K562 (cell line): ENCODE measurements around the gene IFITM2. TPM values are rescaled to one million over a fixed set of nuclear protein-coding genes. Genes with fewer than 3 reads are reported as not detected.

Source experiments
- HIVEP1 ChIP-seq: fragments of 250-450 bp; sonication (Bioruptor Pico); IDR thresholded peaks from 2 replicates; pipeline ENCODE4 v1.4.0; 2020; ENCODE audit warnings: mild to moderate bottlenecking
- HNRNPK ChIP-seq: fragments of 200-400 bp; formaldehyde crosslinking; IDR thresholded peaks from one replicate; pipeline ENCODE4 v1.6.1; 2018; ENCODE audit warnings: mild to moderate bottlenecking, low read depth, low read length; ENCODE audit not compliant: poor library complexity, severe bottlenecking
- ILF3 ChIP-seq: fragments of 450-650 bp; IDR thresholded peaks from 2 replicates; pipeline ENCODE4 v1.6.1; 2018; ENCODE audit warnings: antibody characterized with exemption, mild to moderate bottlenecking, moderate library complexity, borderline replicate concordance
- MBD1 ChIP-seq: fragments of 250-450 bp; sonication (Bioruptor Pico); IDR thresholded peaks from 2 replicates; pipeline ENCODE4 v1.8.0; 2022; ENCODE audit warnings: inconsistent platforms
- NKRF ChIP-seq: fragments of 450-650 bp; IDR thresholded peaks from 2 replicates; pipeline ENCODE4 v1.6.1; 2016; ENCODE audit warnings: borderline replicate concordance
- NR2F6 ChIP-seq: fragments of 450-650 bp; formaldehyde crosslinking; IDR thresholded peaks from 2 replicates; pipeline ENCODE4 v1.4.0; 2020; ENCODE audit warnings: mild to moderate bottlenecking
- POLR2AphosphoS2 ChIP-seq: IDR thresholded peaks from 2 replicates; pipeline ENCODE4 v1.6.1; 2012; ENCODE audit warnings: low read length, improper control_type of control experiment
- POLR2B ChIP-seq: fragments of 450-650 bp; IDR thresholded peaks from 2 replicates; pipeline ENCODE4 v1.6.1; 2018; ENCODE audit warnings: low read depth; ENCODE audit not compliant: partially characterized antibody
- PTRF ChIP-seq: fragments of 450-650 bp; IDR thresholded peaks from 2 replicates; pipeline ENCODE4 v1.6.1; 2016; ENCODE audit warnings: mild to moderate bottlenecking, missing genetic modification characterization, missing compliant biosample characterization
- RAD21 ChIP-seq, 2 experiments: fragments of 250-450 bp in 1 of 2; fragments of 450-650 bp in 1 of 2; sonication (Bioruptor Pico) in 1 of 2; formaldehyde crosslinking in 1 of 2; IDR thresholded peaks in 1 of 2; conservative IDR thresholded peaks in 1 of 2; 2 replicates each; pipeline versions ENCODE4 v1.4.0 to v1.8.0; 2020 to 2022; ENCODE audit warnings: mild to moderate bottlenecking in 2 of 2, moderate library complexity in 1 of 2
- RNF2 ChIP-seq: sonication (generic); IDR thresholded peaks from 2 replicates; pipeline ENCODE4 v1.6.1; 2016
- SAP30 ChIP-seq: fragments of 200-600 bp; sonication (generic); IDR thresholded peaks from 2 replicates; pipeline ENCODE4 v1.6.1; 2012; ENCODE audit warnings: borderline replicate concordance, low read depth, mild to moderate bottlenecking, moderate library complexity, low read length, control low read depth, inconsistent platforms; ENCODE audit not compliant: insufficient read depth, poor library complexity, severe bottlenecking
- SMAD1 ChIP-seq: fragments of 150-350 bp; IDR thresholded peaks from 2 replicates; pipeline ENCODE4 v1.6.1; 2014; ENCODE audit warnings: low read length, low read depth; ENCODE audit not compliant: partially characterized antibody
- SRSF9 ChIP-seq: fragments of 200-400 bp; formaldehyde crosslinking; IDR thresholded peaks from 2 replicates; pipeline ENCODE4 v1.6.1; 2017; ENCODE audit warnings: low read depth, low read length, borderline replicate concordance
- SUPT5H ChIP-seq: fragments of 450-650 bp; IDR thresholded peaks from 2 replicates; pipeline ENCODE4 v1.6.1; 2016
- TCF7 ChIP-seq: sonication (generic); IDR thresholded peaks from 2 replicates; pipeline ENCODE4 v1.6.1; 2016; ENCODE audit warnings: antibody characterized with exemption, borderline replicate concordance
- TFAM ChIP-seq: fragments of 250-450 bp; sonication (Bioruptor Pico); conservative IDR thresholded peaks from 2 replicates; pipeline ENCODE4 v1.5.0; 2021; ENCODE audit warnings: mild to moderate bottlenecking, moderate library complexity
- USF2 ChIP-seq: sonication (generic); formaldehyde crosslinking; IDR thresholded peaks from 2 replicates; pipeline ENCODE4 v1.5.0; 2020; ENCODE audit warnings: missing genetic modification reagents
- ZBTB7A ChIP-seq: IDR thresholded peaks from 2 replicates; pipeline ENCODE4 v1.6.1; 2011; ENCODE audit warnings: low read depth, mild to moderate bottlenecking, low read length, moderate library complexity, borderline replicate concordance; ENCODE audit not compliant: control insufficient read depth
- ZNF224 ChIP-seq: sonication (generic); formaldehyde crosslinking; IDR thresholded peaks from 2 replicates; pipeline ENCODE4 v1.8.0; 2022; ENCODE audit warnings: mild to moderate bottlenecking, missing genetic modification reagents
- ZNF384 ChIP-seq: IDR thresholded peaks from 2 replicates; pipeline ENCODE4 v1.6.1; 2012; ENCODE audit warnings: low read depth, low read length, improper control_type of control experiment
- ZNF431 ChIP-seq: sonication (generic); formaldehyde crosslinking; IDR thresholded peaks from 2 replicates; pipeline ENCODE4 v1.8.0; 2022; ENCODE audit warnings: mild to moderate bottlenecking, missing genetic modification reagents
- polyA plus RNA-seq, 8 experiments: library from polyadenylated mRNA; depleted of rRNA in 4 of 8; stranded (reverse) in 5 of 8; unstranded in 3 of 8; fragments of >200 nt; fragmentation: Nextera tagmentation in 2 of 8; fragmentation: Illumina TruSeq in 1 of 8; extraction: Ambion mirVana in 2 of 8; extraction: Trizol in 1 of 8; gene quantifications; 2 replicates each; pipeline versions ENCODE4 v1.2.1 to v1.2.3, GENCODE V29; 2011 to 2014; ENCODE audit warnings: inconsistent platforms in 1 of 8, missing spikeins in 1 of 8
- total RNA-seq, 7 experiments: library from RNA; depleted of rRNA in 6 of 7; stranded (reverse); fragments of >200 nt in 6 of 7; fragmentation: Illumina TruSeq in 2 of 7; extraction: Trizol in 2 of 7; gene quantifications; 2 replicates each; pipeline versions ENCODE4 v1.2.1 to v1.2.3, GENCODE V29; 2011 to 2021; ENCODE audit warnings: low replicate concordance in 1 of 7
- TF ChIP-seq, protein P1 (sequence below): sonication (generic); formaldehyde crosslinking; IDR thresholded peaks from 2 replicates; pipeline ENCODE4 v1.8.0; 2022; ENCODE audit warnings: missing genetic modification reagents, mild to moderate bottlenecking, moderate library complexity, borderline replicate concordance

Gene IFITM2
- total and polyA plus RNA-seq, 9 of the 15 experiments (the other 6 are each of a cell fraction or from before 2014, with no cell fraction given): 52.8 to 4,872 (median 356) TPM

DNA sequence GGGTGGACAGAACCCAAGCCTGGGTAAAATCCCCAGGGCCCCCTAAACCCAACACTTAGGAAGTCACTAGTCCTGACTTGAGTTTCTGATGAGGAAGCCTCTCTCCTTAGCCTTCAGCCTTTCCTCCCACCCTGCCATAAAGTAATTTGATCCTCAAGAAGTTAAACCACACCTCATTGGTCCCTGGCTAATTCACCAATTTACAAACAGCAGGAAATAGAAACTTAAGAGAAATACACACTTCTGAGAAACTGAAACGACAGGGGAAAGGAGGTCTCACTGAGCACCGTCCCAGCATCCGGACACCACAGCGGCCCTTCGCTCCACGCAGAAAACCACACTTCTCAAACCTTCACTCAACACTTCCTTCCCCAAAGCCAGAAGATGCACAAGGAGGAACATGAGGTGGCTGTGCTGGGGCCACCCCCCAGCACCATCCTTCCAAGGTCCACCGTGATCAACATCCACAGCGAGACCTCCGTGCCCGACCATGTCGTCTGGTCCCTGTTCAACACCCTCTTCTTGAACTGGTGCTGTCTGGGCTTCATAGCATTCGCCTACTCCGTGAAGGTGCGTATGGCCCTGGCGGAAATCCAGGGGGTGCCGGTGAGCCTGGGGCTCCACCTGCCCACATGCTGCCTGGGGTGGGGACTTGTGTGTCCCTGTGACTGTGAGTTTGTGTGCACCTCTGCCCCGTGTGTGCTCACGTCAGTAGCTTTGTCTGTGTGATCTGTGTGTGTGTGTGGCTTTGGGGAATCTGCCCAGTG, 6.4 kb downstream of the IFITM2 start, which contains the start of gene IFITM1 (continued):
- TF ChIP-seq PTRF (no peak), RNF2 (0 out of 2 replicates have a peak, but pooled peaks have one; percentile 23), TCF7 (no peak), SAP30 (peak; percentile 72), ZBTB7A (no peak), RAD21 (CRISPR knock-in tag; conservative IDR thresholded peaks at IDR 0.05 in 1 of 2, IDR thresholded peaks at IDR 0.05 in 1 of 2) (0 out of 4 replicates have a peak, but pooled peaks of 1 of the 2 experiments have one; percentile 26), NR2F6 (CRISPR knock-in tag) (no peak), USF2 (no peak), TFAM (no peak), ZNF384 (no peak), HIVEP1 (CRISPR knock-in tag) (no peak), POLR2B (peak; percentile 95), MBD1 (CRISPR knock-in tag) (no peak), SMAD1 (peak; percentile 24), ZNF431 (no peak), SUPT5H (peak; percentile 96), NKRF (peak; percentile 77), SRSF9 (no peak), HNRNPK (no peak), ILF3 (no peak), ZNF224 (no peak), POLR2AphosphoS2 (peak; percentile 61; the same call in 1 of the 2 replicates)
- TF ChIP-seq, protein P1, sequence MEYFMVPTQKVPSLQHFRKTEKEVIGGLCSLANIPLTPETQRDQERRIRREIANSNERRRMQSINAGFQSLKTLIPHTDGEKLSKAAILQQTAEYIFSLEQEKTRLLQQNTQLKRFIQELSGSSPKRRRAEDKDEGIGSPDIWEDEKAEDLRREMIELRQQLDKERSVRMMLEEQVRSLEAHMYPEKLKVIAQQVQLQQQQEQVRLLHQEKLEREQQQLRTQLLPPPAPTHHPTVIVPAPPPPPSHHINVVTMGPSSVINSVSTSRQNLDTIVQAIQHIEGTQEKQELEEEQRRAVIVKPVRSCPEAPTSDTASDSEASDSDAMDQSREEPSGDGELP: no peak
